ENCODE data around the gene CRAMP1.
"Not testable (repeated sequence)": the region's sequence is repeated elsewhere in the genome, so short reads cannot be mapped to it uniquely, and the experiment has no call there.

The CRAMP1 gene

GRCh38 chr16:1612320-1613111 lies at the start of gene CRAMP1:
CRAMP1 (plus strand) TSS chr16:1612360; CDS start chr16:1614640, 2,280 bp downstream.
- DNase-seq = peak in 1 of 2 donors; percentile 44

- no peak for DNase-seq
These were observed 48.4 kb upstream of the CRAMP1 start for GRCh38 chr16:1563786-1564185.

GRCh38 chr16:1564325-1564724 lies 47.8 kb upstream of the CRAMP1 start:
- DNase-seq = no peak

- no peak for DNase-seq
These were observed 46.9 kb upstream of the CRAMP1 start for GRCh38 chr16:1565083-1565805.

GRCh38 chr16:1567988-1568387 lies 44.2 kb upstream of the CRAMP1 start:
- no peak for DNase-seq

GRCh38 chr16:1571012-1571671 lies 41.0 kb upstream of the CRAMP1 start:
- DNase-seq = no peak

- DNase-seq = no peak
These were observed 39.5 kb upstream of the CRAMP1 start for GRCh38 chr16:1572673-1573072.

GRCh38 chr16:1573301-1573700 lies 38.9 kb upstream of the CRAMP1 start:
- DNase-seq = no peak

GRCh38 chr16:1575578-1575977 lies 36.6 kb upstream of the CRAMP1 start:
- no peak for DNase-seq

GRCh38 chr16:1579214-1579613 lies 32.9 kb upstream of the CRAMP1 start:
- no peak for DNase-seq

- no peak for DNase-seq
These were observed 31.9 kb upstream of the CRAMP1 start for GRCh38 chr16:1580256-1580655.

- DNase-seq = no peak
These were observed 31.2 kb upstream of the CRAMP1 start for GRCh38 chr16:1580956-1581355.

GRCh38 chr16:1581804-1582203 lies 30.4 kb upstream of the CRAMP1 start:
- DNase-seq = no peak

GRCh38 chr16:1583180-1583579 lies 29.0 kb upstream of the CRAMP1 start:
- DNase-seq = no peak

GRCh38 chr16:1584926-1585484 lies 27.2 kb upstream of the CRAMP1 start:
- DNase-seq = no peak

GRCh38 chr16:1590366-1590765 lies 21.8 kb upstream of the CRAMP1 start:
- no peak for DNase-seq

- DNase-seq = no peak
These were observed 21.0 kb upstream of the CRAMP1 start for GRCh38 chr16:1590930-1591705.

- DNase-seq = no peak
These were observed 19.7 kb upstream of the CRAMP1 start for GRCh38 chr16:1592446-1592845.

GRCh38 chr16:1595511-1595910 lies 16.6 kb upstream of the CRAMP1 start:
- not testable (repeated sequence) for DNase-seq

GRCh38 chr16:1596516-1596915 lies 15.6 kb upstream of the CRAMP1 start:
- no peak for DNase-seq

- no peak for DNase-seq
These were observed 15.0 kb upstream of the CRAMP1 start for GRCh38 chr16:1597154-1597553.

- DNase-seq = no peak
These were observed 11.1 kb upstream of the CRAMP1 start for GRCh38 chr16:1601031-1601430.

GRCh38 chr16:1601489-1601888 lies 10.7 kb upstream of the CRAMP1 start:
- no peak for DNase-seq
